Measurements from ENCODE around the gene NCAPD3.

The NCAPD3 gene

GRCh38 chr11:134253188-134253993, 29.6 kb upstream of the NCAPD3 start, which contains the start of the genes ACAD8 and THYN1:
Gene ACAD8, plus strand, starts transcription at chr11:134253568. Its CDS starts 33 bp downstream, at chr11:134253601.
Gene THYN1, minus strand, starts transcription at chr11:134253352. Its CDS starts 470 bp downstream, at chr11:134252882.
- DNase-seq, result peak; percentile 97

DNA sequence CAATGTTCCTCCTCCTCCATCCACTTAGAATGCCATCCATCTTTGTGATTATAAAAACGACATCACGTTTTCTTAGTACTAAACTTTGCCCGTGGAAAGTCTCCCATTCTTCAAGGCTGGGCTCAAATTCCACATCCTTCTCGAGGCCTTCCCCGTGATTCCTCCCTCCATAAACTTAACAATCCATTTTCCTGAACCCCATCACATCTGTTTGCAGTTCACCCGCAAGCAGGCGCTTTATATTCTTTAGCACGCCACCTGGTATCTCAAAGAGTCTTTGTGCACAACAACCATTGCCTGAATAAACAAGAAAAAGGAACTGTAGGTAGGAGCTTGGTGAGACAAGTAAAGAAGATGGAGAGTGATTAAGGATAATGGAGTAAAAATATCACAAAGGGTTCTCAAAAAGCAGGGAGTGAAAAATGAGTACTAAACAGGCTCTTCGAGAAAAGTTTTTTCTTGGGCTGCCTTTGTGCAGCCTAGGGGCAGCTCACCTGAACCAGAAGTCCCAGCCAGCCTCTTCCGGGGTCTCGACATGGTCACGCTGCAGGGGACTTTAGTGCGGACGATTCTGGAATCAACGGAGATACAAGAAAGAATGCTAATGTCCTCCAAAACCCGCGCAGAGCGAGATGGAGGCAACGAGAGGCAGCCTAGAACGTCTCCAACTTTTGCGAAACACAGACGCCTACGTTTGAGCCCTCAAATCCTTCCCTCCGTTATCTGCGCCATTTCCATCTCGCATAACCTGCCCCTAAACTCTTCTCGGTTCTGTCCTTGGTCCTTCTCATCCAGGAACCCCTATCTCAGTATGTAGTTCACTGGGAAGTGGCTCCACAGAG, 28.8 kb upstream of the NCAPD3 start:
- peak; percentile 35 for DNase-seq

DNA sequence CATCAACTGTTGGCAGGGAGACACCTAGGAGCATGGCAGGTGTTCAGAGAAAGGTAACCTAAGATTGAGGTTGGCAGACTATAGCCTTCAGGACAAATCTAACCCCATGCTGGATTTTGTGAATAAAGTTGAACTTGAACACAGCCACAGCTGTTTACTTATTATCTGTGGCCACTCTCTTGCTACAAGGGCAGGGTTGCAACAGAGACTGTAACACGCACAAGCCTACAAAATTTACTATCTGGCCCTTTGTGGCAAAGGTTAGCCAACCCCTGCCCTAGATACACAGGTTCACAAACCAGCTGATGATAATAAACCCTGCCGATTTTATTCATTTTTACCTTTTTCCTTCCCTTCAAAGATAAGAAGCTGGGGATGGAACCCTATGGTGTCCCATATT, 26.9 kb upstream of the NCAPD3 start:
- no peak for DNase-seq

GRCh38 chr11:134250246-134250645, 26.5 kb upstream of the NCAPD3 start:
- no peak for DNase-seq

DNA sequence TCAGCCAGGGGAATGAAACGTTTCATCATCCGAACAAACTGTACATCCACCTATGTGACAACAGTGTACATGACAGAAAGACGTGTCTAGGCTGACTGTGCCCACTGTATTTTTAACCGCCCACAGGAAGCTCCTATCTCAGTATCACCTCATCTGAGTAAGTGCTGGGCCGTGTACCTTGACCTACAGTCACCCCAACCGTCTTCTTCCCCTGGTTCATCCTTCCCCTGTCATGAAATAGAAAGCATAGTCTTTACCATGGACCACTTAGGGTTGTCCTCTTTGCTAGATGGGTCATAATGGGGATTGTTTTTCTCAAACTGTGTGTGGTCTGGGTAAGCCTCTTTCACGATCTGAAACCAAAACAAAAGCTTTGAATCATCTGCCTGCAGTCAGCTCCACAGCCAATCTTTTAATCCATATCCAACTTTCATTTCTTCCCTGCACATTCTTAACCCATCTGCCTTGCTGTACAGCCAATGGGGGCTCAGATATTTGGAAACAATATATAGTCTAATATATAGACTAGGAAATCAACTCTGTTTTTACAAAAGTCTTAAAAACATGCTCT, 25.2 kb upstream of the NCAPD3 start:
- no peak for DNase-seq

GRCh38 chr11:134246678-134247077, 22.9 kb upstream of the NCAPD3 start:
- no peak for DNase-seq

GRCh38 chr11:134246100-134246499, 22.3 kb upstream of the NCAPD3 start:
- DNase-seq, result no peak

GRCh38 chr11:134245434-134245833, 21.7 kb upstream of the NCAPD3 start:
- DNase-seq, result no peak

GRCh38 chr11:134244593-134244992, 20.8 kb upstream of the NCAPD3 start:
- DNase-seq, result no peak

DNA sequence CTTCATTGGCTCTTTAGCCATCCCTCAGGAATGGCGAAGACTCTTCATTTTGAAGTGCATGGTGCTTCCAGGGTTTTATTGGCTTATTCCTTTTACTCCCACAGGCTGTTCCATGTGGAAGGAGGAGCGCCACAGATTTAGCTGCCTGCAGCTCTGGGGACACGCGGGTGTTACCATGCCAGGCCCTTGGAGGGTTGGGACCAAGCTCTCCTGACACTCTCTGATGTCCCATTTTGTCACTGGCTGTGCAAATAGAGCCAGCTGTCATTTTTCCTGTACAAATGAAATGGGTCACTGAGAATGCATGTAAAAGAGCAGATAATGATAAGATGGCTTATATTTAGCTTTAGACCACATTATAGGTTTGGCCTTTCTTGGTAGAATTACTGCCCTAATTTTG, 20.1 kb upstream of the NCAPD3 start:
- no peak for DNase-seq

DNA sequence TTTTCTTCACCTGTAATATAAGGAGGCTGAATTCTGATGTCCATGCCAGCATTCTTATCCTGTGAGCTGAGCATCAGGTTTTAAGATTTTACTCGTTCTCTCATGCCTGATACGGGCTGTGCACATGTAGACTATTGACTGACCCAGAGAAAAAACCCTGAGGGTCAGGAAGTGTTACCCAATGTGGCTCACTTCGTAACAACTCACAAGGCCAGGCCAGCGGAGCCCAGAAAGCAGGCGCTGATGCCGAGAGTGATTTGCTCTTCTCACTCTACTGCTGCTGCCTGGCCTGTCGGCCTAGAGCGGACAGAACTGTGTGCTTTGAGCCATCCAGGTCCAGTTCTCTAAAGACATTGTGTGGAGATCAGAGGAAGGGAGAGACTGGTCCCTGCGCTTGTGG, 18.6 kb upstream of the NCAPD3 start:
- no peak for DNase-seq

- DNase-seq, result no peak
Observed at GRCh38 chr11:134240592-134240991, 16.8 kb upstream of the NCAPD3 start.

DNA sequence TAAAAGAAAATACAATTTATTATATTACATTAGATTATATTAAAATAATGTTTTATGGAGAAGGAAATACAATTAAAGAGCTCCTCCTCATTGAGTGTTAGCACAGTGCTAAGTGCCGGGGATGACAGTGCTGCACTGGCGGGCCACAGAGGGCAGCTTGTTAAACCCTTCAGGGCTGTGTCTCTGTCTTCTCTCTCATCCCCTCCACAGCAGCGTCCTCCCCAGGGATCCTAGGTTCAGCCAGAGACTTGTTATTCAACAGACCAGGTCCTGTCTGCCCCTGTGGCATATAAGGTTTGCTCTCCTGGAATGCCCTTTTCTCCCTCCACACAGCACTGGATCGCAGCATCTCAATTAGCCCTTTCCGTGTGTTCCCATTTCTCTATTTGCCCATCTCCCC, 15.2 kb upstream of the NCAPD3 start:
- DNase-seq, result no peak

DNA sequence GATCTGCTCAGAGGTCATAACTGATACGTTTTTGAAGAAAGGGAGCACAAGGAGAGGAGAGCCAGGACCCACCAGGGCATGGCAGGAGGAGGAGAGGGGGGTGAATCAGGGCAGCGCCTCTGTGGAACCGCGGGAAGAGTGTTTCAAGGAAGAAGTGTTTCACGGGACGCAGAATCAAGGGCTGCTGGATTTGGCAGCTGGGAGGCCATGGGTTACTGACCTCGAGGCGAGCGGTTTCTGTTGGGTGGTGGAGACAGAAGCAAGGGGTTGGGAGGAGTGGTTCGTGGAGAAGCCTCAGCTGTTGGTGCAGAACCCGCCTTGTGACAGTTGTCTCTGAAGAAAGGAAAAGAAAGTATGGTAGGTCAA, 13.8 kb upstream of the NCAPD3 start:
- DNase-seq, result no peak

- DNase-seq, result no peak
Observed at GRCh38 chr11:134236834-134237556, 13.2 kb upstream of the NCAPD3 start.

DNA sequence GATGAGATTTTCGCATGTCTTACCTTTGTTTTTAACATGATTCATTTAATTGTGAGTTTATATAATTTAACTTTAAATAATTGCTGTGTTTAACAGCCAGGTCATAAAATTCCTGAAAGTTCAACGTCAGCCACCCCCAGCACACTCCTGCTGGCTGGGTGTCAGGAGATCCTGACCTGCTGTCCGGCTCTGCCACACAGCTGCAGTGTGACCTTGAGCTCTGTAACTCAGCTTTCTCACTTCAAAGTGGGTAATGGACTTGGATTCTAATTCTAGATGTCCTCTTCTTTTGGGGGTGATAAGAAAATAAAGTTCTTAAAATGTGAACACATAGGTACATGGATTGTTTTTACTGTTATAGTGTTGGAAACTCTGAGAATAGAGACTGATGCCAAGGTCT, 11.6 kb upstream of the NCAPD3 start:
- DNase-seq, result no peak

DNA sequence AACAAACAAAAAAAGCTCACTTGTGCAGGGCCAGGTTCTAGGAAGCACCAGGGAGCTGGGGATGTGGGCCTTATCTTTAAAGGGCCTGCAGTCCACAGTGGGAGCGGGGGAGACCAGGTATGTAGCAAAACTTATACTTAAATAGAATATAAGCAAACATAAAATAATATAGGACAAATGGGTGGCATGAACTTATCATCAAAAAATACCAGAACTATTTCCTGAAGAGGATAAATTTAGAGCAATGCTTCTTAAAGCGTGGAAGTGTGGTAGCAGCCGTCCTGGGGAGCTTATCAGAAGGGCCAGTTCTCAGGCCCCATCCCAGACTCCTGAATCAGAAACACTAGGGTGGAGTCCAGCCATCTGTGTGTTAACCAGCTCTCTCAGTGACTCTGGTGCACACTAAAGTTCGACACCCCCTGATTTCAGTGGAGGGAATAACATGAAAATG, 10.0 kb upstream of the NCAPD3 start:
- no peak for DNase-seq

DNA sequence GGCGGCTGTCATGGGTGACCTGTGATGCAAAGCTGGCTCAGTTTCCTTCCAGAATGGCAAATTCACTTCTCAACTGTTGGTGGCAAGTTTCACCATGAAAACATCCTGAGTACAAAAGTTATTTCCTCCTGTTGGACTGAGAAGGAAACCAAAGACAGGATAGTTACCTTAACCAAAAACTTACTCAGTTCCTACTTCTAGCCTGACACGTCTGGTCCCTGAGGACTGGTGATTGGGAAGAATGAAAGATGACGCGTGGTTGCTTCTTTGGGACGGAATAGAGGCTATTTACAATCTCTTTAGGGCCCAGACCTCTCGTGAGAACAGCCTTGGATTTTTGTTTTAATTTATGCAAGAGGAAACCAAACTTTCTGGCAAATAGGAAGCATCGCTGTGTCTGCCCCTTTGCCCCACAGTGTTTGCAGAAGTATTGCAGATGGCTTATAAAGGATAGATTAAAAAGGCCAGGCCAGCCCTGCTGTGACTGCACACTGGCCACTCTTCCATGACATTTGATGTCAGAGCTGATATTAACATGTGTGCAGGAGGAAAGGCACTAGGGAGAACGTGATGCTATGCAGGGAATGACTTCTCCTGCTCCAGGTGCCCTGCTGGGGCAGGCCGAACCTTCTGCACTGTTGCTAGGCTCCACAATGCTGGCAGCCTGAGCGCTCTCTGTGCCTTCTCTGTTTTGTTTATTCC, 8.3 kb upstream of the NCAPD3 start:
- no peak for DNase-seq

DNA sequence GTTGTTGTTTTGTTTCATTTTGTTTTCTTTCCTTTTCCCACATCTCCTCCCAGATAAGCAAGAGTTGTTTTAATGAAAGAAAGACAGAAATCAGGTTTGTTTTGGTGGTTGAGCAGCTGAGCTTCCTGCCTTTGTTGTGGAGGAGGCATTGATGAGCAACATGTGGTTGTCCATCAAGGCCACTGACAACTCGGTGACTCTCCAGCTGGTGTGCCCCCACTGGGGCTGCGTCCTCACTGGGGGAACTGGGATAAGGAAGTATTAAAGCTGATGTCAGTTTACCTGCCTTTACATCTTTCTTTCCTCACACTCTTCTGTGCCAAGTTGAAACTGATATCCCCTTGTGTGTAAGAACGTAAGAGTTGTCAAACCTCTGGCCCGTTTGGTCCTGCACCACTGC, 6.6 kb upstream of the NCAPD3 start:
- DNase-seq, result no peak

DNA sequence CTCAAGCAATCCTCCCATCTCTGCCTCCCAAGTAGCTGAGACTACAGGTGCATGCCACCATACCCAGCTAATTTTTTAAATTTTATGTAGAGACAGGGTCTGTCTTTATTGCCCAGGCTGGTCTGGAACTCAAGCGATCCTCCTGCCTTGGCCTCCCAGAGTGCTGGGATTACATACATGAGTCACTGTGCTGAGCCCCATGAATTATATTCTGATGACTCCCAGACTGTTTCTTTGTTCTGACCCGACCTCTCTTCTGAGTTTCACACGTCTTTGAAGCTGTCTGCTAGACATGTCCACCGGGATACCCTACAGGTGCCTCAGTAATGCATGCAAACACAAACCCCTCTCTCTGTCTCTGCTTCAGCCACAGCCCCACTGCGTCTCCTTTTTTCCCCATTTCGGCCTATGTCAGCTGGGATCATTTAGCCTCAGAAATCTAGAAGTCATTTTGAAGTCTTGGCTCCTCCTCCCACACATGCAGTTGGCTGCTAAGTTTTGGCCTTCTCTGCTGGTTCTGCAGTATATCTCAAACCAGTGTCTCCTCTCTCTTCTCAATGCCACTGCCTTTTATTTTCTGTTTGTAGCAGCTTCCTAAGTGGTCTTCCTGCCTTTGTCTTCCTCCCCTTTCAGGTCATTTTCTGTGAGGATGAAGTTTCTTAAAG, 5.5 kb upstream of the NCAPD3 start:
- DNase-seq, result no peak

DNA sequence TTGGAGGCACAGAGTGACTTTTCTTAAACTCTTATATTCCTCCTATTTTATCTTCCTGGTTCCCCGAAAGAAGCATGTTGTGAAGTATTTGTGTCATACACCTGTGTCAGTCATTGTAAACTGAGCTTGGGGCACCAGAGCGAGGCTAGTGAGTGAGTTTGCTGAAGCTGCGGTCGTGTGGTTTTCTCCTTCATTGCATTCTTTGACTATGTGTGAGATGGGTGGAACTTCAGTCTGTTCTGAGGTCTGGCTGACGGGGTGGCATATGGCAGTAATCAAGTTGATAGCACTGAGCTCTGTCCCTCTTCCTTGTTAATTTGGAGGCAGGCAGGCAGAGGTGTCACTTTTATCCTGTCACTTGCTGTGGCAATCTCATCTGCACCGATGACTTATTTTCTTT, 4.9 kb upstream of the NCAPD3 start:
- DNase-seq, result peak; percentile 25
